Measurements from ENCODE around the gene EEA1. TPM values are rescaled to one million over a fixed set of nuclear protein-coding genes. Genes with fewer than 3 reads are reported as not detected.
A peak's percentile ranks its signal among the peaks of the same experiment; 100 is the strongest.
"Not testable (repeated sequence)": the region's sequence is repeated elsewhere in the genome, so short reads cannot be mapped to it uniquely, and the experiment has no call there.

Gene EEA1
- total RNA-seq, 1 experiment from 2014 or later: 6.6 TPM

DNA sequence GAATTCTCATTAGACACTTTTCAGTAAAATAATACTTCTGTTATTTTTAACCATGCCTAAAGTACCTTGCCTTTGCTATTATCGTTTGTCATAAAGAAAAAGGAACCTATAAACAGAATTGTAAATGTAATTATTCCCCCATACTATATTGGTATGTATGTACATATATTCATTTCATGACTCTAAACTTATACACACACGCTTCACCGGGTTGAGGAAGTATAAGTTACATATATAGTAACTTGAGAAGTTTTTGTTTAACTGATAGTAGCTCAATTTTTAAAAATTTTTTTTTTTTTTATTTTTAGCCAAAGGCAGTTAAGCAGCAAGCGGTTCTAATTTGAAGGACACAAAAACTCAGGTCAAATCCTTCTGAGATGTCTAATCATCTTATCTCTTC lies 118.7 kb downstream of the EEA1 start:
- no peak for DNase-seq (ENCODE audit: low spot score)

- DNase-seq (ENCODE audit: low spot score): no peak
Measured at GRCh38 chr12:92803903-92804302, 125.2 kb downstream of the EEA1 start.

GRCh38 chr12:92802906-92803305 lies 126.2 kb downstream of the EEA1 start:
- no peak for DNase-seq (ENCODE audit: low spot score)

DNA sequence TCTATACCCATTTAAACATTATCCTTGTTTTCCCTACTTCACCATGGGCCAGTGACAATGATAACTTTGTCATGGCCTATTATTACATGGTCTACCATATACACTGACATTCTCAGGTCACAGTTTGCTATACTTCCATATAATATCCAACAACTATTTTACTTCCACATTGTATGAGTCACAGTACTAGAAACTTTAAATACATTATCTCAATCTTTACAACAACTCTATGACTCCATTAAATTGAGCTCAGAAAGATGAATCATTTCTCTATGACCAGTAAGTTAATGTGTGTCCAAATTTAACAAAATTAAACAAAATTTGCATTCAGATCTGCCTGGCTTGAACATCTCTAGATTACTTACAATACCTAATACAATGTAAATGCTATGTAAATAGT lies 132.4 kb downstream of the EEA1 start:
- DNase-seq (ENCODE audit: low spot score): no peak

GRCh38 chr12:92794814-92795213 lies 134.3 kb downstream of the EEA1 start:
- no peak for DNase-seq (ENCODE audit: low spot score)

DNA sequence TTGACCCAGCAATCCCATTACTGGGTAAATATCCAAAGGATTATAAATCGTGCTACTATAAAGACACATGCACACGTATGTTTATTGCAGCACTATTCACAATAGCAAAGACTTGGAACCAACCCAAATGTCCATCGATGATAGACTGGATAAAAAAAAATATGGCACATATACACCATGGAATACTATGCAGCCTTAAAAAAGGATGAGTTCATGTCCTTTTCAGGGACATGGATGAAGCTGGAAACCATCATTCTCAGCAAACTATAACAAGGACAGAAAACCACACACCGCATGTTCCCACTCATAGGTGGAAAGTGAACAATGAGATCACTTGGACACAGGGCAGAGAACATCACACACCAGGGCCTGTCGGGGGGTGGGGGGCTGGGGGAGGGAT lies 134.7 kb downstream of the EEA1 start:
- DNase-seq (ENCODE audit: low spot score): not testable (repeated sequence)

- no peak for DNase-seq (ENCODE audit: low spot score)
Measured at GRCh38 chr12:92786045-92786444, 143.1 kb downstream of the EEA1 start.

DNA sequence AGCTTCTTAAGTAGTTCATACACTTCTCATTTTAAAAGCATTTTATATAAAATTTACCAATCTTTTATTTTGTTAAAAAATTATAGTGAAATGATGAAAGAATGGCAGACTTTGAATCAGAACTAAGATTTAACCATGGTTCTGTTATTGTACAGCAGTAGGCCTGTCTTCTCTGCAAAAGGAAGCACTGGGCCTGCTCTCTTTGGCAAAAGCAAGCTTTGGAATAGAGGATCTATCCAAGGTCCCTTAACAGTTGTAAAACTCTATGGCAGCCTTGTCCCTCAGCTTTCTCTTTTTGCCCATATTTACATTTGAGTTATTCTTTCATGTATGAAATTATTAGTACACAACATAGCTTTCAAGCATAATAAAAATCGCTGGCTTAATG lies 143.5 kb downstream of the EEA1 start:
- no peak for DNase-seq (ENCODE audit: low spot score)

GRCh38 chr12:92784797-92785562 lies 144.1 kb downstream of the EEA1 start:
- DNase-seq (ENCODE audit: low spot score): peak; percentile 76

DNA sequence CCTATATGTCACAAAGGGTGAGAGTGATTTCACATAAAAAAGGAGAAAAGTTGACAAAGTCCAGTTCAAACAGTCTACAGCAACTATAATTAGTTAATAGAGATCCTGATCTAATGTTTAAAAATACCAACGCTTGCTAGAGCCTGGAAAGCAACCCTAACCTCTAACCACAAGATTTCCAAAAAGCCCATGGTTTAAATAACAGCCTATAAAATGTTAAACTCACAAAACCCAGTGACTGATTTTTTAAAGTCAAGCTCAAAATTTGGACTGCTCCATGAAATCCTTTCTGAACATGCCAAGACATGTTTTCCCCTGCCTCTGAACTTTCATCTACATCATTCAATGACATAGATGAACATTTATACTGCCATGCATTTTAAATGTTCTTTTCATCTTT lies 144.7 kb downstream of the EEA1 start:
- DNase-seq (ENCODE audit: low spot score): no peak

DNA sequence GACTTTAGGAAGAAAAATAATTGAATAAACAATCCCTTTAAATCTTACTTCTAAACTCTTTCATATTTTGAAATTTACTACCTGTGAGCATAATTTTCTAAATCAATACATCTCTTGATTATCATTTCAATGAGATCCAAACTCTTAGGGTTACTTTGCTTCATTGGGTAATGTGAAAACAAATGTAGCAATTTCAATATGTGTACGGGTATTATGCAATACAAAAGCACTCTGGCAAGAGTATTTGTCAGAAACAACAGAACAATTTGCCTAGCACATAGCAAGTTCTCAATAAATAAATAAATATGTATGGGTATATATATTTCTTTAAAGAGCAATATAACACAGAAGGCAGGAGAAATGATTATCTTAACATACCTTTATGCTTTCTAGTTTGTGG lies 149.2 kb downstream of the EEA1 start:
- no peak for DNase-seq (ENCODE audit: low spot score)

- no peak for DNase-seq (ENCODE audit: low spot score)
Measured at GRCh38 chr12:92778525-92778924, 150.6 kb downstream of the EEA1 start.

- DNase-seq (ENCODE audit: low spot score): no peak
Measured at GRCh38 chr12:92775416-92775815, 153.7 kb downstream of the EEA1 start.

- DNase-seq (ENCODE audit: low spot score): no peak
Measured at GRCh38 chr12:92771001-92771400, 158.1 kb downstream of the EEA1 start.

DNA sequence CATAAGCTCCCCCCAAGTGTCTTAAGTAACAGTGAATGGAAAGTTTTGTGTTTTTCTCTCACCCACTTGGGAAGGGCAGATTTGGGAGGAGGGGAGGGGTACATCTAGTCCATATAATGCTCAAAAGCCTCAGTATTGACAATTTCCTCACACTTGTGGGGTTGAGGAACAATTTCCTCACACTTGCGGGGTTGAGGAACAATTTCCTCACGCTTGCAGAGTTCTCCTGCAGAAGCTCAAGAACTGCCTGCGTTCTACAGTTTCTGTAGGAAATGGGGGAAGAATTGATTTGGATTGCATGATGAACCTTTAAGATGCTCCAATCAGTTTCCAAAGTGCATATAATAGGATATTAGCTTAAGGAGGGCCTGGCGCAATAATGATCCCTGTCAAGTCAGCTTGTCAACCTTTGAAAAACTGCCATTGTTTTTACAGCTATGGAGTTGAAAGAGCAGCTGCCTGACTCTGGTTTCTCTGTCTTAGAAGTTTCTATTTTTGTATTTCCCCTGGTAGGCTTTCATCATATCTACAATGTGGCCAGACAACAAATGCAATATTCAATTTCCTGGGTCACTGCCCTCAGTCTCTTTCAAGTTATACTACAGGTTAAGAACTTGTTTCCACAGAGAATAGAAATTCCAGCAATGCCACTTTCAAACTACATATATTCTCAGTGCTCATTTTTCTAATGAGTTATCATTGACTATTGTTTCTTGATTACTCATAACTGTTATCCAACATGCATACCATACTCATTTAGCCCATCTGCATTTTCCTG lies 159.8 kb downstream of the EEA1 start:
- no peak for DNase-seq (ENCODE audit: low spot score)

- DNase-seq (ENCODE audit: low spot score): no peak
Measured at GRCh38 chr12:92765871-92766270, 163.2 kb downstream of the EEA1 start.

DNA sequence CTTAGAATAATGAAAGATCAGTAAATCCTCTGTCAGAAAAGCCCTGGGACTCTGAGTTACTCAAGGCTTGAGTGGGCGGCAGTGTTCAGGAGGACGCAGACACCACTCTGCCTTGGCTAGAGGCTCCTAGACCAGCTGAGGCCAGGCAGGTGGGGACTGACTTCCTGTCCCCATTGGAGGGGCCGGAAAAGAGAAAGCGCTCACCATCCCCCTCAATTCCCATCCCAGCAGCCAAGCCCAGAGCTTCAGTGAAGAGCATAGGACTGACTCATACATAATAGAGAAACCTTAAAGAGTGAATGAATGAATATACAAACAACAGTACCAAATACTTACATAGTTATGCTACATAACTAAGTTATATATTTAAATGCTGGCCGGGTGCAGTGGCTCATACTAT lies 164.3 kb downstream of the EEA1 start:
- DNase-seq (ENCODE audit: low spot score): no peak

DNA sequence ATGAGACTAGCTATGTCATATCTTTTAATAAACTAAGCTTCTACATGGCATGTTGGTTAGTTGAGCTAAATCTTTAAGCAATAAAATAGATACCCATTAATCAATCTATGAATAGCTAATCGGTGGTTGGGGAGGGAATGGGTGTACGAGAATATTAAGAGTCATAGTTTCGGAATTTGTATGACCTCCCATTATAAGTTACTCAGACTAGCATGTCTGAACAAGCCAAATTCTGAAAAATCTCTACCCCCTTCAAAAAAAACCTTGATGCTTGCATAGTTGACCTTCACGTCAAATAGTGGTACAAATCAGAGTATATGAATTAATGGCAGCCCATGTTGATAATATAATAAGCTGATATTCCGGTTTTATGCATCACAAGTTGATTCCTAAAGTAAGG lies 166.3 kb downstream of the EEA1 start:
- no peak for DNase-seq (ENCODE audit: low spot score)

DNA sequence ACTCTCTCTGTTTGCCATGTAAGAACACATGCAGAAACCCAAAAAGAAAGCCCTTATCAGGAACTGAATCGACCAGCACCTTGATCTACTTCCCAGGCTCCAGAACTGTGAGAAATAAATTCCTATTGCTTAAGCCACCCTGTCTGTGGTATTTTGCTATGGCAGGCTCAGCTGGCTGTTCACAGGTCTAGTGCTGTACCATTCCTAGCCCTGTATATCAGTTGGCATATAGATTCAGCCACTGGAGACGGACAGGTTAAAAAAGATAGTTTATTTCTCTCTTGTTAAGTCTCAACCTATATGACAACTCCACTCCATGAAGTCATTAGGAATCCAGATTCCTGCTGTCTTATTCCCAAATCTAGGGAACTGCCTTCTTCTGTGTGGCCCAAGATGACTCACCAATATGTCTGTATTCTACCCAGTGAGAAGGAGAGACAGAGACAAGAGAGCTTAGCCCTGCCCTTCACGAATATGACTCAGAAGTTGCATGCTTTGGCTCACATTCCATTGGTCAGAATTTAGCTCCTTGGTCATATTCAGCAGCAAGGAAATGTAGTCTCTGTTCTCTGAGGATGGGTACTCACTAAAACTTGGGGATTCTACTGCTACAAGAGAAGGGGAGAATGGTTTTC lies 169.3 kb downstream of the EEA1 start:
- DNase-seq (ENCODE audit: low spot score): peak; percentile 90

- DNase-seq (ENCODE audit: low spot score): no peak
Measured at GRCh38 chr12:92757597-92758121, 171.4 kb downstream of the EEA1 start.

DNA sequence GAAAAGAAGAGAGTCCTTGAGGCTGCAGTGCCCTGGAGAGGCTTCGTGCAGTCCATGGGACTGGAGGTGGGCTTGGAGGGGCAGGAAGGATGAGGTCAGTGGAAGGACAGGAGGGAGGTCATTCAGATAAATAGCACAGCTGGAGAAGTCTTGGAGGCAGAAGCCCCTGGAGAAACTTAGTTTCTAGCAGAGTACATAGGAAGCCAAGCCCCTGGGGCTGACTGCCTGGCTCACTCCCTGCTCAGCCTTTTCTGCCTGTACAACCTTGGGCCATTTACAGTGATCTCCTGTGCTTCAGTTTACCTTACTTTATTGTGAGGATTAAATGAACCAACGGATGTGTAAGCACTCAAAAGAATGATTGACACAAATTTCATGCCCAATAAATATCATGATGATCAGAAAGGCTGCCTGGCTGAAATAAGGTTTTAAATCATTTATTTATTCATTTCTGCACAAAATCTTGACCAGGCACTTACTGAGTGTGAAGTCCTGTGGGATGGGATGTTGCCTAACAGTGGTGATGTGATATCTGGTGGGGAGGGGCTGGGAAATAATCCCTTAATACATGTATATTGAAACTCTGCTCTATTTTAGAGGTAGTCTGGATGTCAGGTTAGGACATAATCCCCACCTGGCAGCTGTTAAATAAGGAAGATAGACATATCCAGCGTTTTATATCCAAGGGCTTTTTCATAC lies 172.0 kb downstream of the EEA1 start:
- DNase-seq (ENCODE audit: low spot score): no peak
